ENCODE measurements around the gene CYP2C18.

The CYP2C18 gene

GRCh38 chr10:94666391-94667102 is 17.0 kb upstream of the CYP2C18 start:
- Histone ChIP-seq H3K36me3 (ENCODE audit: insufficient read depth, low read length) (no peaks in the 10 kb centered on the region), H3K9me2 (replicated peaks; ENCODE audit: low read depth, low read length) (no peaks in the 10 kb centered on the region), H3K9ac (ENCODE audit: low read depth, low read length, poor library complexity, severe bottlenecking) (no peak overlapping the region), H4K20me1 (ENCODE audit: insufficient read depth, low read length, poor library complexity, severe bottlenecking) (no peaks in the 10 kb centered on the region), H2AFZ (ENCODE audit: low read length) (no peak overlapping the region), H3K27me3 (ENCODE audit: insufficient read depth, low read length, poor library complexity, severe bottlenecking) (no peaks in the 10 kb centered on the region), H3F3A (ENCODE audit: low read depth) (no peaks in the 10 kb centered on the region), H3K4me3 (ENCODE audit: low read length, poor library complexity, severe bottlenecking) (no peak overlapping the region), H3K4me2 (ENCODE audit: low read depth, low read length, poor library complexity, severe bottlenecking) (no peak overlapping the region), H3K9me3 (ENCODE audit: insufficient read depth, low read depth, low read length) (no peaks in the 10 kb centered on the region), H3K79me2 (ENCODE audit: insufficient read depth, low read length) (no peaks in the 10 kb centered on the region), H3K4me1 (ENCODE audit: insufficient read depth, low read length, poor library complexity, severe bottlenecking) (no peaks in the 10 kb centered on the region)
- TF ChIP-seq CTCF (conservative IDR thresholded peaks at IDR 0.05; ENCODE audit: low read length), result no peak
- no peak for TF ChIP-seq EZH2phosphoT487 (IDR thresholded peaks at IDR 0.05; ENCODE audit: borderline replicate concordance)

GRCh38 chr10:94673614-94674321 is 9.8 kb upstream of the CYP2C18 start:
- Histone ChIP-seq H4K20me1 (ENCODE audit: insufficient read depth, low read length, poor library complexity, severe bottlenecking) (no peaks in the 10 kb centered on the region), H3K9me2 (replicated peaks; ENCODE audit: low read depth, low read length) (no peaks in the 10 kb centered on the region), H3K27me3 (ENCODE audit: insufficient read depth, low read length, poor library complexity, severe bottlenecking) (no peaks in the 10 kb centered on the region), H3K79me2 (ENCODE audit: insufficient read depth, low read length) (no peaks in the 10 kb centered on the region), H3K4me3 (ENCODE audit: low read length, poor library complexity, severe bottlenecking) (no peak overlapping the region), H3K4me2 (ENCODE audit: low read depth, low read length, poor library complexity, severe bottlenecking) (no peak overlapping the region), H3K9ac (ENCODE audit: low read depth, low read length, poor library complexity, severe bottlenecking) (no peak overlapping the region), H3K9me3 (ENCODE audit: insufficient read depth, low read depth, low read length) (no peaks in the 10 kb centered on the region), H2AFZ (ENCODE audit: low read length) (no peak overlapping the region), H3K4me1 (ENCODE audit: insufficient read depth, low read length, poor library complexity, severe bottlenecking) (no peaks in the 10 kb centered on the region), H3F3A (ENCODE audit: low read depth) (no peaks in the 10 kb centered on the region), H3K36me3 (ENCODE audit: insufficient read depth, low read length) (no peaks in the 10 kb centered on the region)
- TF ChIP-seq CTCF (conservative IDR thresholded peaks at IDR 0.05; ENCODE audit: low read length) (no peak), EZH2phosphoT487 (IDR thresholded peaks at IDR 0.05; ENCODE audit: borderline replicate concordance) (no peak)

- Histone ChIP-seq H3K9me3 (ENCODE audit: insufficient read depth, low read depth, low read length) (no peaks in the 10 kb centered on the region), H4K20me1 (ENCODE audit: insufficient read depth, low read length, poor library complexity, severe bottlenecking) (no peaks in the 10 kb centered on the region), H2AFZ (ENCODE audit: low read length) (no peak overlapping the region), H3K4me3 (ENCODE audit: low read length, poor library complexity, severe bottlenecking) (no peak overlapping the region), H3K9me2 (replicated peaks; ENCODE audit: low read depth, low read length) (no peaks in the 10 kb centered on the region), H3K27me3 (ENCODE audit: insufficient read depth, low read length, poor library complexity, severe bottlenecking) (no peaks in the 10 kb centered on the region), H3K36me3 (ENCODE audit: insufficient read depth, low read length) (no peaks in the 10 kb centered on the region), H3K4me1 (ENCODE audit: insufficient read depth, low read length, poor library complexity, severe bottlenecking) (no peaks in the 10 kb centered on the region), H3K9ac (ENCODE audit: low read depth, low read length, poor library complexity, severe bottlenecking) (no peak overlapping the region), H3F3A (ENCODE audit: low read depth) (no peaks in the 10 kb centered on the region), H3K79me2 (ENCODE audit: insufficient read depth, low read length) (no peaks in the 10 kb centered on the region), H3K4me2 (ENCODE audit: low read depth, low read length, poor library complexity, severe bottlenecking) (no peak overlapping the region)
- TF ChIP-seq EZH2phosphoT487 (IDR thresholded peaks at IDR 0.05; ENCODE audit: borderline replicate concordance) (no peak), CTCF (conservative IDR thresholded peaks at IDR 0.05; ENCODE audit: low read length) (no peak)
Observed at GRCh38 chr10:94676496-94676895, 7.0 kb upstream of the CYP2C18 start.
